Measurements from ENCODE around the gene PDXP. TPM values are rescaled to one million over a fixed set of nuclear protein-coding genes. Genes with fewer than 3 reads are reported as not detected.

PDXP gene
- total RNA-seq, 1 experiment from 2014 or later, result 10.5 TPM

DNA sequence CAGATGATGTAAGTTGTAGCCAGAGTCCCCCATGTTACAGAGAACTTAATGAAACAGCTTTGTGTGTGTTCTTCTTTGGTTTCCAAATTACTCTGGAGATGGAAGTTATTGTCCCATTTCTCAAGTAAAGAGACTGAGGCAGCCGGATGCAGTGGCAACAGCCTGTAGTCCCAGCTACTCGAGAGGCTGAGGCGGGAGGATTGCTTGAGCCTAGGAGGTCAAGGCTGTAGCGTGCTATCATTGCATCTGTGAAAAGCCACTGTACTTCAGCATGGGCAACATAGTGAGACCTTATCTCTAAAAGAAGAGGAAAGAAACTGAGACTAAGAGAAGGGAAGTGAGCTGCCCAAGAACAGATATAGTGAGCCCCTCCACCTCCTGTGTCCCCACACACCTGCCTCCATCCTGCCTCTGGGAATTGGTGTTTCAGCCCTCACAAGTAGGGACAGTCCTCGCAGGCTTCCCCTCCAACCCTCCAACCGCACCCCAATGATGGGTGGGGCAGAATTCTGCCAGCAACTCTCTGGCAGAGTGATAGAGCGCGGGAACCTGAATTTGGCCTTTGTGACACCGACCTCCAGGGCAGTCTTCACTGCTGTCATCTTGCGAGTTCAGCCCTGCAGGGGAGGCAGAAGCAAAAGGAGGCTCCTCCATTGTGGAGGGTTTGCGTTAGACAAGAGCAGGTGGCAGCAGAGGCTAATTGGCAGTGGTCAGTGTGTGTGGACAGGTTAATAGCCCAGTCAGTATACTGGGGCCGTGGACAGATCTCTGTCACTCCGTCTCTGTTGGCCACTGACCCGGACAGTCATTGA lies 1.6 kb downstream of the PDXP start:
- CTCF ChIA-PET, result interaction anchor here (0.6 to 5.2 kb wide), 5 partner anchors 10 to 88 kb away, joined by 3 to 30 read pairs (median 4); no protein-coding TSS in a partner anchor
- intact Hi-C loops (cut with micrococcal nuclease), result loop anchor here (2.0 kb wide), 1 partner anchor 17 kb away; no protein-coding TSS in a partner anchor

DNA sequence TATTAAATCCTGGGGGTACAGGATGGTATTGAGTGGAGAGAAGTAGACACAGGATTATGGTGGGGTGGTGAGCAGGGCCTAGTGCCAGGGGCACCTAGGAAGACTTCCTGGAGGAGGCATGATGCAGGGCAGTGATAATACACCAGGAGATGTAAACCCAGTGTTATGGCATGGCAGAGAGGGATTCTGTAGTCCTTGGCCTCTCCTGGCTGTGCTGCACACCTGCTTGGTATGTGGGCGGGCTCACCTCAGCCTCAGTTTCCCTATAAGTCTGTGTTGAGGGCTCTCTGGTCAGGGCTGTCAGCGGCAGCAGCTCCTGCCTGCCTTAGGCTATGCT lies 2.2 kb downstream of the PDXP start:
- peak overlapping the region; percentile 28 for H3K4me3 Mint-ChIP-seq (ENCODE audit: unreplicated experiment)
- H3K9me3 Mint-ChIP-seq (ENCODE audit: unreplicated experiment), result no peaks in the 10 kb centered on the region
- ChIA-PET POLR2A (interaction anchor here (0.8 to 3.6 kb wide), 2 partner anchors 13 to 15 kb away, joined by 5 to 49 read pairs; partner anchors contain the start of gene LGALS1), CTCF (interaction anchor here (0.6 to 5.2 kb wide), 5 partner anchors 17 to 157 kb away, joined by 3 to 30 read pairs (median 3); no protein-coding TSS in a partner anchor)
- intact Hi-C loops (cut with micrococcal nuclease), result no loop called here
- no peaks in the 10 kb centered on the region for H3K27me3 Mint-ChIP-seq (ENCODE audit: insufficient read depth, unreplicated experiment)
- TF ChIP-seq, protein P1, sequence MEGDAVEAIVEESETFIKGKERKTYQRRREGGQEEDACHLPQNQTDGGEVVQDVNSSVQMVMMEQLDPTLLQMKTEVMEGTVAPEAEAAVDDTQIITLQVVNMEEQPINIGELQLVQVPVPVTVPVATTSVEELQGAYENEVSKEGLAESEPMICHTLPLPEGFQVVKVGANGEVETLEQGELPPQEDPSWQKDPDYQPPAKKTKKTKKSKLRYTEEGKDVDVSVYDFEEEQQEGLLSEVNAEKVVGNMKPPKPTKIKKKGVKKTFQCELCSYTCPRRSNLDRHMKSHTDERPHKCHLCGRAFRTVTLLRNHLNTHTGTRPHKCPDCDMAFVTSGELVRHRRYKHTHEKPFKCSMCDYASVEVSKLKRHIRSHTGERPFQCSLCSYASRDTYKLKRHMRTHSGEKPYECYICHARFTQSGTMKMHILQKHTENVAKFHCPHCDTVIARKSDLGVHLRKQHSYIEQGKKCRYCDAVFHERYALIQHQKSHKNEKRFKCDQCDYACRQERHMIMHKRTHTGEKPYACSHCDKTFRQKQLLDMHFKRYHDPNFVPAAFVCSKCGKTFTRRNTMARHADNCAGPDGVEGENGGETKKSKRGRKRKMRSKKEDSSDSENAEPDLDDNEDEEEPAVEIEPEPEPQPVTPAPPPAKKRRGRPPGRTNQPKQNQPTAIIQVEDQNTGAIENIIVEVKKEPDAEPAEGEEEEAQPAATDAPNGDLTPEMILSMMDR (IDR thresholded peaks at IDR 0.05; ENCODE audit: unreplicated experiment), result no peak
- peaks cover 22% of the 10 kb centered on the region for H3K36me3 Mint-ChIP-seq (ENCODE audit: insufficient read depth, unreplicated experiment)
- H3K4me1 Mint-ChIP-seq (ENCODE audit: insufficient read depth, unreplicated experiment), result peaks cover 22% of the 10 kb centered on the region
- BruUV-seq (replicated peaks), result no TSS peak
- no peak for DNase-seq (ENCODE audit: unreplicated experiment)
- H3K27ac Mint-ChIP-seq (ENCODE audit: low read depth, unreplicated experiment), result peak overlapping the region; percentile 31

More for the DNA sequence above, 1.6 kb downstream of the PDXP start:
- BruUV-seq (replicated peaks), result TSS peak; percentile 18
- H3K9me3 Mint-ChIP-seq (ENCODE audit: unreplicated experiment), result no peaks in the 10 kb centered on the region
- peaks cover 22% of the 10 kb centered on the region for H3K36me3 Mint-ChIP-seq (ENCODE audit: insufficient read depth, unreplicated experiment)
- H3K27ac Mint-ChIP-seq (ENCODE audit: low read depth, unreplicated experiment), result peak overlapping the region; percentile 31
- H3K27me3 Mint-ChIP-seq (ENCODE audit: insufficient read depth, unreplicated experiment), result no peaks in the 10 kb centered on the region
- DNase-seq (ENCODE audit: unreplicated experiment), result no peak
- H3K4me1 Mint-ChIP-seq (ENCODE audit: insufficient read depth, unreplicated experiment), result peaks cover 22% of the 10 kb centered on the region
- TF ChIP-seq, protein P1 (IDR thresholded peaks at IDR 0.05; ENCODE audit: unreplicated experiment), result no peak
- peak overlapping the region; percentile 89 for H3K4me3 Mint-ChIP-seq (ENCODE audit: unreplicated experiment)
- POLR2A ChIA-PET, result interaction anchor here (1.0 to 3.6 kb wide), 7 partner anchors 16 to 227 kb away, joined by 3 to 49 read pairs (median 14); partner anchors contain the start of genes GCAT, GGA1 and LGALS1

DNA sequence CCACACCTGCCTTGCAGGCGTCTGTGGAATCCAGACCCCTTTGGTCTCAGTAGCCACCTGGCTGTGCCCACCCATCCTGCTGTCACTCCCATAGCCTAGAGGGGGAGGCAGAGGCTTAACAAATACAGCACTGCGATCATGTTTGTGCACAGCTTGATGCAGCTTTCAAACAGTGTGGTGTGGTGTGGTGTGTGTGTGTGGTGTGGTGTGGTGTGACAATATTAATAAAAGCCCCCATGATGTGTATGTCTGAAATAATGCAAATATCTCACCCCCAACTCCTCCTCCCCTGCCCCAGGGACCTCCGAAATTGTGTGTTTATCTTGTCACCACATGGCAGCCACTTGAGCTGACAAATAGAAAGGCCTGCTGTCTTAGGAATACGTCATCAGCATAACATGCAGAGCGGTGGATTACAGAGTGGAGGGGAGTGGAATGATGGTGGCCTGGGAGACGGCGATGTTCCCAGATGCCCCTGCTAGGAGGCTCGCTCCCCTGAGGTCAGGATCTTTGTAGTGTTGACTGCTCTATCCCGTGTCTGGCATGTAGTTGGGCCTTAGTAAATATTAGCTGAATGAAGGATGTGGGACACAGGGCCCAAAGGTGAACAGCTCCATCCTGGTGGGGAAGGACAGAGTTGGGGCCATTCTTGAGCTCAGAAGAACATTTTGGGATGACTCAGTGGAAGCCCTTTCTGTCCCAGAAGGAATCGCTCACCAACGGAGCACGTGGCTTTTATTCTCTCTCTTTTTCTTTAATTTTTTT lies 2.8 kb downstream of the PDXP start:
- peaks cover 22% of the 10 kb centered on the region for H3K4me1 Mint-ChIP-seq (ENCODE audit: insufficient read depth, unreplicated experiment)
- H3K4me3 Mint-ChIP-seq (ENCODE audit: unreplicated experiment), result no peak overlapping the region
- TF ChIP-seq, protein P1 (IDR thresholded peaks at IDR 0.05; ENCODE audit: unreplicated experiment), result peak; percentile 8
- H3K27ac Mint-ChIP-seq (ENCODE audit: low read depth, unreplicated experiment), result no peak overlapping the region
- peaks cover 22% of the 10 kb centered on the region for H3K36me3 Mint-ChIP-seq (ENCODE audit: insufficient read depth, unreplicated experiment)
- intact Hi-C loops (cut with micrococcal nuclease), result no loop called here
- ChIA-PET CTCF (interaction anchor here (0.6 to 5.2 kb wide), 7 partner anchors 9 to 373 kb away, joined by 3 to 30 read pairs (median 3); no protein-coding TSS in a partner anchor), POLR2A (interaction anchor here (0.8 kb wide), 1 partner anchor 13 kb away, joined by 5 read pairs; no protein-coding TSS in a partner anchor)
- no TSS peak for BruUV-seq (replicated peaks)
- H3K27me3 Mint-ChIP-seq (ENCODE audit: insufficient read depth, unreplicated experiment), result no peaks in the 10 kb centered on the region
- DNase-seq (ENCODE audit: unreplicated experiment), result no peak
- no peaks in the 10 kb centered on the region for H3K9me3 Mint-ChIP-seq (ENCODE audit: unreplicated experiment)

DNA sequence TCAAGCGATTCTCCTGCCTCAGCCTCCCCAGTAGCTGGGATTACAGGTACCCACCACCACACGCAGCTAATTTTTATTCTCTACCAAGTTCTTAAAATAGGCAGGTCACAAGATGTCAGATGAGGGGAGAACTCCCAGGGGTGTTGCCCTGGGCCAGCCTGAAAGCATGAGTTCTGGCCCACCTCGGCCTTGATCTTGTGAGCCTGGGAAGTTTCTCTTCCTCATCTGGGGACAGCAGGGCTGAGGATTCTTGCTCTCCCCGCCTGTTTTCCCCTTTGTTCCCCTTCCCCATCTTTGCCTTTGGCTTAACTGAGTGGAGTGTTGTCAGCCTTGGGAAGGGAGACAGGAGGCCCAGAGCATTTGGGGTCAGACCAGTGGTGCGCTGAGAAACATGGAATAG lies 3.5 kb downstream of the PDXP start:
- BruUV-seq (replicated peaks), result no TSS peak
- POLR2A ChIA-PET, result no interaction called here
- Mint-ChIP-seq H3K27me3 (ENCODE audit: insufficient read depth, unreplicated experiment) (no peaks in the 10 kb centered on the region), H3K27ac (ENCODE audit: low read depth, unreplicated experiment) (no peak overlapping the region), H3K9me3 (ENCODE audit: unreplicated experiment) (no peaks in the 10 kb centered on the region), H3K4me3 (ENCODE audit: unreplicated experiment) (no peak overlapping the region), H3K4me1 (ENCODE audit: insufficient read depth, unreplicated experiment) (peaks cover 22% of the 10 kb centered on the region), H3K36me3 (ENCODE audit: insufficient read depth, unreplicated experiment) (peaks cover 28% of the 10 kb centered on the region)
- DNase-seq (ENCODE audit: unreplicated experiment), result no peak
- TF ChIP-seq, protein P1 (IDR thresholded peaks at IDR 0.05; ENCODE audit: unreplicated experiment), result no peak
- intact Hi-C loops (cut with micrococcal nuclease), result no loop called here
- CTCF ChIA-PET, result interaction anchor here (0.6 to 5.2 kb wide), 3 partner anchors 8 to 44 kb away, joined by 3 to 30 read pairs (median 3); no protein-coding TSS in a partner anchor
